ENCODE data around the gene ASCC3.

Gene ASCC3

GRCh38 chr6:100488244-100488643 is 392.9 kb downstream of the ASCC3 start:
- DNase-seq: no peak

GRCh38 chr6:100487638-100488037 is 393.5 kb downstream of the ASCC3 start:
- no peak for DNase-seq

- no peak for DNase-seq
Measured at GRCh38 chr6:100485268-100485667, 395.9 kb downstream of the ASCC3 start.

- DNase-seq: no peak
Measured at GRCh38 chr6:100484474-100484873, 396.7 kb downstream of the ASCC3 start.

GRCh38 chr6:100482698-100483097 is 398.4 kb downstream of the ASCC3 start:
- DNase-seq: no peak

DNA sequence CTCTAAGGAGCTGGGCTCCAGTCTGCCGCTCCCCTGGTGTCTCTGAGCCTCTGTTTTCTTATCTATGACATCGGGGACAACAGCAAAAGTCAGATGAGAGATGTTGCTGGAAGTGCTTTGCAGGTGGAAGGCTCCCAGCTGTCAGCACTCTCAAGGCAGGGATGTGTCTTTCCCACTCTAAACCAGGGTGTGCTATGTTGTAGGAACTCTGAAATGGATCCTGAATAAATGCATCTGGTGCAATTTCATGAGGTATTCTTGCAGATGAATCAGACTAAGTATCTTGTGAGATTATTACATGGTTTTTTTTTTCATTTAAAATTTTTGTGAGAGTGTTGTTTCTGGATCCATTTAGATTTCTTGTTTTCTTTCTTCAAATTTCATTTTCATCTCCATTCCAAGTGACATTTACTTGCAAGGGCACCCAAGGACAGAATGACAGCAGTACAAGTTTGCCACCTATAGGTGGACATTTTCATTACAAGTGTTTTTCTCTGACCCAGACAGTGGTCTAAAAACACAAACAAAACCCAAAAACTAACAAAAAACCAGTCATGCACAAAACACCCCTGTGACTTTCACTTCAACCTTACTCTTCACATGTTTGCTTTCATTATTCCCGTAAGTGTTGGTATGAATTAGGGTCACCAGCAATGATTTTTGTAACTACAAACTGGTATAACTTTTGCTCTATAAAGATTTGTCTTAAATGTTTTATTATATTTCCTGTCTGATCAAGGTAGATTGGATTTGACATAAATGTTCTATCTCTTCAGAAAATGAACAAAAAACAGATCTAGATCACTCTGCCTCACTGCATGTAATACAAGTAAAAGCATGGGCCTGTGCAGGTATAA is 401.7 kb downstream of the ASCC3 start:
- no peak for DNase-seq

DNA sequence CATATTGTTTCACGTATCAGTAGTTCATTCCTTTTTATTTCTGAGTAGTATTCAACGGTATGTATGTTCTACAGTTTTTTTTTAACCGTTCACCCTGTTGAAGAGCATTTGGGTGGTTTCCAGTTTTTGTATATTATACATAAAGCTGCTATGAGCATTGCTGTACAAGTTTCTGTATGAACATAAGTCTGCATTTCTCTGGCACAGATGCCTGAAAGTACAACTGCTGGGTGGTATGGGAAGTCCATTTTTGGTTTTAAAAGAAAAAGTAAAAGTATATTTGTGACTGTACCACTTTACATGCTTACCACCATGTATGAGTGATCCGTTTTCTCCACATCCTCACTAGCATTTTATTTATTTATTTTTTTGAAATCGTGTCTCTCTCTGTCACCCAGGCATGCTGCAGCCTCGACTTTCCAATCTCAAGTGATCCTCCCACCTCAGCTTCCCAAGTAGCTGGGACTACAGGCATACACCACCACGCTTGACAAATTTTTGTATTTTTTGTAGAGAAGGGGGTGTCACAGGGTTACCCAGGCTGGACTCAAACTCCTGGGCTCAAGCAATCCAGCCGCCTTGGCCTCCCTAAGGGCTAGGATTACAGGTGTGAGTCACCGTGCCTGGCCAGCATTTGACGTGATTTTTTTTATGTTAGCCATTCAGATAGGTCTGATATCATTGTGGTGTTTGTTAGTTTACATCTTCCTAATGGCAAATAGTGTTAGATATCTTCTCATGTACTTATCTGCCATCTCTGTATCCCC is 405.4 kb downstream of the ASCC3 start:
- DNase-seq: no peak

DNA sequence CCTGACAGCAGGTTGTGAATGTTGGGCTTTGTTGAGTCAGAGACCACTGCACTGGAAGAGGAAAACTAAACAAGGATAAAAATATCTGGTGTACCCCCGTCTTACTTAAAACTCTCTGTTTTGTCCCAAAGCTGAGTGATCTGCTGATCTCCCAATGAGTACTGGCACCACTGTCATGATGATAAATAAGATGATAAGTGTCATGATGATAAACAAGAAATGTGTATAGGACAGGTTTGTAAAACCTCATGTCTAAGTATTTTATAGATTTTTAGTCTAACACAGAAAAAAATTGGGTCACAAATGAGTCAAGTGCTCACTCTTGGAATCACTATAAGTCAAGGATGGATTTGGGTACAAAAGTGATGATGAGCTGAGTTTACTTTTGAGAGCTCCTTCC is 407.9 kb downstream of the ASCC3 start:
- no peak for DNase-seq

- no peak for DNase-seq
Measured at GRCh38 chr6:100472674-100473073, 408.5 kb downstream of the ASCC3 start.

DNA sequence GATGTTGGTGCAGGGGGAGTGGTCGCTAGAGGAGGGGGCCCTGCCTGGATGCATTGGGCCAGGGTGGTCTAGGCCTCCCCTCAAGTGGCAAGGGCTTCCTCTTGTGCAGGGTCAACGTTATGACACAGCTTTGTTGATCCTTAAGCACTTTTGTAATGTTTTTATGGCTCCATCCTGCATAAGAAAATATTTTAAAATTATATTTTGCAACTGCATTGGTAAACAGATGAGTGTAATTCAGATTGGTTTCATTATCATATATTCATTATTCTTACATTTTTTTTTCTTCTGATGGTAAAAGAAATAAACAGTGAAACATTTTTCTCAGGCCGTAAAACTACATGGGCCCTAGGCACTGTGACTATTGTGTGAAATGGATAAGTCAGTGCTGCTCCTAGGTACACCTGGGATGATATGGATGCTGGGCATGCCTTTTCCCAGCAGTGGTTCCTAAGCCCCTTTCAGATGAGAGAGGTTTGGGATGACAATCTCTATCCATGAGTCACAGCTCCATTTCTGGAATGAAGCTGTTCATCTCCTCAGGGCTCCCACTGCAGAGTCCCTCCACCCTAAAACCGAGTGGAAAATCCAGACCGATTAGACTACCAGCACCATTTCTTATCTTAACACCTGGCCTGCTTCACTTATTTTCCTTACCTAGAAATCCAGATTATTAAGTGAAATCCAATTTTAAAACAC is 410.6 kb downstream of the ASCC3 start:
- DNase-seq: no peak

DNA sequence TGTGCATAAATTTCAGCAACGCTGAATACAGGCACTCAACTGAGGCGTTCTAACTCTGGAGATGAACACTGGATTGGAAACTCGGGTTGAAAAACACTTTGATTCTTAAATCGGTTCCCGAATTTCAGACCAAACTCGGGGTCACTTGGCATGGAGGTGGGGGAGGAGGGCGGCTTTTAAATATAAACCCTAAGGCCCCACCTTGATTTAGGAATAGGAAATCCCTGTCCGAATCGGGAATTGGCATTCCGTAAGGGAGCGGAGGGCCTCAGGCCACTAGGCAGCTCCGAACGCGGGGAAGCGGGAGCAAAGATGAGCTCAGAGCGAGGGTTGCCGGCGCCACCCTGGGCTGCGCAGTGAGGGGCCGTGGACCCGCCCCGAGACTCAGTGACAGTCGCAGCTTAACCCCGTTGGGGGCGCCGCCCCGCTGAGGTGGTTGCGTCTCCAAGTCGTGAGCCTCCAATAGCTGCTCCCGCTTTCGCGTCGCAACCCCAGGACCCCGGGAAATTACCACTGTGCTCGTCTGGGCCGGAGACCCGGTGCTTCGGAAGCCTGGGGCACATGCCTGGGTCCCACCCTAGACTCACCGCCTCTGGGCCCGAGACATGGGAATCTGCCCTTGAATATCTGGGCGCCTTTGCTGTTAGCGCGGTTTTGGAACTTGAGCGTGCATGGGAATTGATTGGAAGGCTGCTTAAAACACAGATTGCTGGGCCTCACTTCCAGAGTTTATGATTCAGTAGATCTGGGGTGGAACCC is 411.8 kb downstream of the ASCC3 start:
- DNase-seq: no peak

- no peak for DNase-seq
Measured at GRCh38 chr6:100468016-100468622, 413.0 kb downstream of the ASCC3 start.

DNA sequence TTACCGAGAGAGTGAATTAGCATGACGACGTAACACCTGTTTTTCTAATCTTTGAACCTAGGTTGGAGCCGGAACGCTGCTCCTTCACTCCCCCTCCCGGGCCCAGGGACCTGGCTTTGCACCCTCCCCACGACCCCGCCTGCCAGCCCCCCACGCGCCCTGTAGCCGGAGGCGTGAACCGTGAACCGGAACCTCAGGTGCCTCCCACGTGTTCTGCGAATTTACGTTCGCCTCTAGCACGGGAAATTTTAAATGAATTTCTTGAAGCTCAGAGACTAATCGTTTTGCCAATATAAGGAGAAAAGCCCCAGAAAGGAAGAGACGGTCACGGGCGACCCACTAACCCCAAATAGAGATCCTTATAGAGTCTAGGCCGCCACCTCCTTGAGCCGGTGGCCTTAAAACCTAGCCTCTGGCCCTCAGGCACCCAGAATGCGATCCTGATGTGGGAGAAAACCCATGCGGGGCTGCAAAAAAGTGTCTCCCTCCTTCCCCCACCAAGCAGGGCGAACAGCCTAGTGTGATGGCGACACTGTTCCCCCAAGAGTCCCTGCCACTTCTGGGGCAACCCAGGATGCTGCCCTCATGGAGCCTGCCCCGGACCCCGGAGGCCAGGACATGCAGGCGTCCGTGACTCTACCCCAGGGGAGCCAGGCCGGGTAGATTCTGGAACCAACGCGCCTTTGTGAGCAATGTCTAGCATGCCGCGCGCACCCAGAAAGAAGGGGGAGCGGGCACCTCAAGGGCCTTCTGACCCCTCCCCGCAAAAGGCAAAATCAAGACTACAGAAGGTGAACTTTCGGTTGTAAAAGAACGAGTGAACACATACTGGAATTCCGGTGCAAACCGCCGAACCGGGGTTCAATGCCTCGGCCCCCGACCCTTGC is 413.8 kb downstream of the ASCC3 start:
- DNase-seq: no peak

DNA sequence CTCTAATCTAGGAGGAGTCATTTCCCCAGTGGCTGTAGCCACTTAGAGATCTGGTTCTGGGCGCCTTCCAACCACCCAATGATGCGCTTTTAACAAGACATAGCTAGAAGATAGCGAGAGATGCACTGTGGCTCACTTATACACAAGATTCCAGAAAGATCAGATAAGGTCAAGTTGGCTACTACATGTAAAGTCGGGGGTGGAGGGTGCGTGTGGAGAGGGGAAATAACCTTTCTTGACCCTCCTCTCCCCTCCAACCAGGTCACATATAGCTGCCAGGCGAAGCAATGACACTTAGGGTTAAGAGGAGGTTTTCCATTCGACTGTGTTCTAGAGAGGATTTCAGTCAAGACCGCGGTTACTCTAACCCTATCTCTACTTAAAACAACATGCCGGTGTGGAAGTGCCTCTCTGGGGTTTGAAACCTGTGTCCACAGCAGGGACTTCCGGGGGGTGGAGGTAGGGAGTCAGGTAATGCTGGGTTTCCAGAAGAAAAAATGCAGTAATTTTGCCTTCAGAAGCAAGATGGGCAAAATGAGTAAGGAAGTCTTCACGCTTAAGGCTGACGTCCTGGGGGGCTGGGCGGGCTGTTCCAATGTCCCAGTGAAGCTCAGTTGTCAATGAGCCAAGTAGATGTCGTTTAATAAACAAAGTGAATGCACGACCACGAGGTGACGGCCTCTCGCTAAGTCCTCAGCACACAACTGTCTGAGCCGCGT is 414.6 kb downstream of the ASCC3 start:
- no peak for DNase-seq

GRCh38 chr6:100465701-100466409 is 415.3 kb downstream of the ASCC3 start:
- DNase-seq: peak; percentile 23

GRCh38 chr6:100464903-100465700 is 416.0 kb downstream of the ASCC3 start, which contains the start of gene SIM1:
SIM1 (minus strand) TSS chr6:100464921; CDS start chr6:100463468, 1,453 bp downstream.
- DNase-seq: peak; percentile 72

- DNase-seq: no peak
Measured at GRCh38 chr6:100464162-100464851, 416.8 kb downstream of the ASCC3 start.

GRCh38 chr6:100463630-100464161 is 417.4 kb downstream of the ASCC3 start:
- DNase-seq: no peak

All from NCI-H524 treated with DMSO at 0.1 percent for 48 hours (cell line).